ENCODE results near the gene MIEF1. TPM values are rescaled to one million over a fixed set of nuclear protein-coding genes. Genes with fewer than 3 reads are reported as not detected.
"Not testable (repeated sequence)": the region's sequence is repeated elsewhere in the genome, so short reads cannot be mapped to it uniquely, and the experiment has no call there.

Gene MIEF1
- total and polyA plus RNA-seq, 5 experiments from 2014 or later = 22.2 to 47.8 (median 35.8) TPM

DNA sequence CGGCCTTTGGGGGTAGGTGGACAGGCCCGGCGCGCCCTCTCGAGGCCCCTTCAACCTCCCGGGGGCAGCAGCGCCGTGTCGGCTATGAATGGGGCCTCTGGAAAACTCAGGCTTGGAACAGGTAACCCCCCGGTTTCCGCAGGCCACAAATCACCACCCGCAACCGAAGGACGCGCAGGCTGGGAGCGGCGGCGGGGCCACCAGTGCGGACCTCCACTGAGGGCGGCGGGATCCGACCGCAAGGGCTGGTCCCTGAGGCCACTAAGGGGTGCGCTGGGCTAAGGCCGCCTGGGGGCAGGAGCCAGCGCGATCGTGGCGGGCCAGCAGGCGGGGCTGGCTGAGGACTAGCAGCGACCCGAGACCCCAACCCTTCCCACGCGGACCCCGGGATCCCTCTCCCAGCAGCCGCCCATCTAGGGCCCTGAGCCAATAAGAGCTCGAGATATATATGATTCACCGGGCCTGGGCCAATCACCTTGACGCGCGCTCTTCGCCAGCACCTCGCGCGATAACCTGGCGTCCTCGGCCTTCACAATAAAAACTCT lies 17.7 kb downstream of the MIEF1 start:
- H3K4me3 Mint-ChIP-seq = peak overlapping the region; percentile 87 to 100 (median 98)
- H3K36me3 Mint-ChIP-seq = peaks cover 8 to 62% (median 23%) of the 10 kb centered on the region in 3 donors
- POLR2A ChIA-PET = interaction anchor here (0.5 to 7.5 kb wide), 44 partner anchors 9 to 524 kb away, joined by 3 to 135 read pairs (median 4); partner anchors contain the start of genes APOBEC3D, CBX7, MIEF1 and RPL3
- peak; percentile 92 to 95 for ATAC-seq
- H3K27ac Mint-ChIP-seq = peak overlapping the region; percentile 91 to 100 (median 99)
- peaks cover 14 to 56% (median 44%) of the 10 kb centered on the region in 4 donors for H3K4me1 Mint-ChIP-seq
- H3K9me3 Mint-ChIP-seq = peaks cover 0 to 3% (median 0%) of the 10 kb centered on the region in 9 donors
- H3K27me3 Mint-ChIP-seq = peaks cover 0 to 4% (median 0%) of the 10 kb centered on the region in 5 donors
- DNase-seq = peak in 3 of 10 donors; percentile 89 to 95 (median 94)

DNA sequence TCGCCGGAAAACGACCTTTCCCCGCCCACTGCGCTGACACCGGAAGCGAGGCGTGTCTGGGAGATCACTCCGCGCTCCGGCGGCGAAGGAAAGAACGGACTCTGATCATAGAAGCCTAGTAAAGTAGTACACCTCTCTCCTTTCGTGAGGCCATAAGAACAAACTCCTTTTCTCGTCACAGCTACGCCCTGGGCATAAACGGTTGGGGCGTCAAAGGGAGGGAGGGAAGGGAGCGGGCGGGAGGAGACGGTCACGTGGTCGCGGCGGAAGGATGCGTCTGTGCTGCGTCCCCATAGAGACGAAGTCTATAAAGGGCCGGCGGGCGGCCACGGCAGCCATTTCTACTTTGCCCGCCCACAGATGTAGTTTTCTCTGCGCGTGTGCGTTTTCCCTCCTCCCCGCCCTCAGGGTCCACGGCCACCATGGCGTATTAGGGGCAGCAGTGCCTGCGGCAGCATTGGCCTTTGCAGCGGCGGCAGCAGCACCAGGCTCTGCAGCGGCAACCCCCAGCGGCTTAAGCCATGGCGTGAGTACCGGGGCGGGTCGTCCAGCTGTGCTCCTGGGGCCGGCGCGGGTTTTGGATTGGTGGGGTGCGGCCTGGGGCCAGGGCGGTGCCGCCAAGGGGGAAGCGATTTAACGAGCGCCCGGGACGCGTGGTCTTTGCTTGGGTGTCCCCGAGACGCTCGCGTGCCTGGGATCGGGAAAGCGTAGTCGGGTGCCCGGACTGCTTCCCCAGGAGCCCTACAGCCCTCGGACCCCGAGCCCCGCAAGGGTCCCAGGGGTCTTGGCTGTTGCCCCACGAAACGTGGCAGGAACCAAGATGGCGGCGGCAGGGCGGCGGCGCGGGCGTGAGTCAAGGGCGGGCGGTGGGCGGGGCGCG lies 18.4 kb downstream of the MIEF1 start, which contains the start of gene ATF4:
ATF4 (plus strand) TSS at position 337 of the 880 bp plus-strand sequence. CDS start 884 bp downstream, outside the sequence.
- Mint-ChIP-seq H3K27me3 (peaks cover 0 to 4% (median 0%) of the 10 kb centered on the region in 5 donors), H3K9me3 (peaks cover 0 to 3% (median 0%) of the 10 kb centered on the region in 9 donors), H3K36me3 (peaks cover 8 to 60% (median 23%) of the 10 kb centered on the region in 3 donors), H3K4me1 (peaks cover 20 to 63% (median 50%) of the 10 kb centered on the region in 4 donors), H3K4me3 (peak within 1 kb of the TSS; percentile 87 to 100 (median 98)), H3K27ac (peak within 1 kb of the TSS; percentile 91 to 100 (median 99))
- ATAC-seq (peak; percentile 47 to 60), DNase-seq (peak in 9 of 10 donors; percentile 86 to 99 (median 96))
- POLR2A ChIA-PET = interaction anchor here (0.5 to 7.5 kb wide), 48 partner anchors 9 to 524 kb away, joined by 3 to 135 read pairs (median 4); partner anchors contain the start of genes APOBEC3D, CBX7, MIEF1 and RPL3

DNA sequence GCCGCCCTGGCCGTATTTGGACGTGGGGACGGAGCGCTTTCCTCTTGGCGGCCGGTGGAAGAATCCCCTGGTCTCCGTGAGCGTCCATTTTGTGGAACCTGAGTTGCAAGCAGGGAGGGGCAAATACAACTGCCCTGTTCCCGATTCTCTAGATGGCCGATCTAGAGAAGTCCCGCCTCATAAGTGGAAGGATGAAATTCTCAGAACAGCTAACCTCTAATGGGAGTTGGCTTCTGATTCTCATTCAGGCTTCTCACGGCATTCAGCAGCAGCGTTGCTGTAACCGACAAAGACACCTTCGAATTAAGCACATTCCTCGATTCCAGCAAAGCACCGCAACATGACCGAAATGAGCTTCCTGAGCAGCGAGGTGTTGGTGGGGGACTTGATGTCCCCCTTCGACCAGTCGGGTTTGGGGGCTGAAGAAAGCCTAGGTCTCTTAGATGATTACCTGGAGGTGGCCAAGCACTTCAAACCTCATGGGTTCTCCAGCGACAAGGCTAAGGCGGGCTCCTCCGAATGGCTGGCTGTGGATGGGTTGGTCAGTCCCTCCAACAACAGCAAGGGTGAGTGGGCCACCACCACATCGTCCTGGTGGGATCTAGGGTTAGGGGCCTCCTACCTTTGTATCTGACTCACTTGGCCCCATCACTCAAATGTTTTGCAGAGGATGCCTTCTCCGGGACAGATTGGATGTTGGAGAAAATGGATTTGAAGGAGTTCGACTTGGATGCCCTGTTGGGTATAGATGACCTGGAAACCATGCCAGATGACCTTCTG lies 19.2 kb downstream of the MIEF1 start:
- not testable (repeated sequence) for ATAC-seq, DNase-seq, H3K9me3 Mint-ChIP-seq, H3K27me3 Mint-ChIP-seq
- peak overlapping the region; percentile 91 to 100 (median 99) for H3K27ac Mint-ChIP-seq
- H3K36me3 Mint-ChIP-seq = peaks cover 8 to 54% (median 17%) of the 10 kb centered on the region in 3 donors
- peak overlapping the region; percentile 87 to 100 (median 98) for H3K4me3 Mint-ChIP-seq
- H3K4me1 Mint-ChIP-seq = peaks cover 24 to 67% (median 57%) of the 10 kb centered on the region in 4 donors
- POLR2A ChIA-PET = interaction anchor here (0.5 to 7.5 kb wide), 17 partner anchors 11 to 949 kb away, joined by 3 to 135 read pairs (median 5); partner anchors contain the start of genes MIEF1, RPL3, RPS19BP1 and TAB1

DNA sequence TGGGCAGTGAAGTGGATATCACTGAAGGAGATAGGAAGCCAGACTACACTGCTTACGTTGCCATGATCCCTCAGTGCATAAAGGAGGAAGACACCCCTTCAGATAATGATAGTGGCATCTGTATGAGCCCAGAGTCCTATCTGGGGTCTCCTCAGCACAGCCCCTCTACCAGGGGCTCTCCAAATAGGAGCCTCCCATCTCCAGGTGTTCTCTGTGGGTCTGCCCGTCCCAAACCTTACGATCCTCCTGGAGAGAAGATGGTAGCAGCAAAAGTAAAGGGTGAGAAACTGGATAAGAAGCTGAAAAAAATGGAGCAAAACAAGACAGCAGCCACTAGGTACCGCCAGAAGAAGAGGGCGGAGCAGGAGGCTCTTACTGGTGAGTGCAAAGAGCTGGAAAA lies 20.0 kb downstream of the MIEF1 start:
- ATAC-seq, H3K9me3 Mint-ChIP-seq, H3K27me3 Mint-ChIP-seq, DNase-seq: not testable (repeated sequence)
- Mint-ChIP-seq H3K36me3 (peaks cover 8 to 52% (median 17%) of the 10 kb centered on the region in 3 donors), H3K4me1 (peaks cover 24 to 75% (median 63%) of the 10 kb centered on the region in 4 donors), H3K4me3 (peak overlapping the region; percentile 87 to 100 (median 98)), H3K27ac (peak overlapping the region; percentile 91 to 100 (median 99))
- POLR2A ChIA-PET = interaction anchor here (1.5 to 5.2 kb wide), 7 partner anchors 10 to 522 kb away, joined by 3 to 72 read pairs (median 8); partner anchors contain the start of genes MIEF1, RPL3, RPS19BP1 and TAB1

DNA sequence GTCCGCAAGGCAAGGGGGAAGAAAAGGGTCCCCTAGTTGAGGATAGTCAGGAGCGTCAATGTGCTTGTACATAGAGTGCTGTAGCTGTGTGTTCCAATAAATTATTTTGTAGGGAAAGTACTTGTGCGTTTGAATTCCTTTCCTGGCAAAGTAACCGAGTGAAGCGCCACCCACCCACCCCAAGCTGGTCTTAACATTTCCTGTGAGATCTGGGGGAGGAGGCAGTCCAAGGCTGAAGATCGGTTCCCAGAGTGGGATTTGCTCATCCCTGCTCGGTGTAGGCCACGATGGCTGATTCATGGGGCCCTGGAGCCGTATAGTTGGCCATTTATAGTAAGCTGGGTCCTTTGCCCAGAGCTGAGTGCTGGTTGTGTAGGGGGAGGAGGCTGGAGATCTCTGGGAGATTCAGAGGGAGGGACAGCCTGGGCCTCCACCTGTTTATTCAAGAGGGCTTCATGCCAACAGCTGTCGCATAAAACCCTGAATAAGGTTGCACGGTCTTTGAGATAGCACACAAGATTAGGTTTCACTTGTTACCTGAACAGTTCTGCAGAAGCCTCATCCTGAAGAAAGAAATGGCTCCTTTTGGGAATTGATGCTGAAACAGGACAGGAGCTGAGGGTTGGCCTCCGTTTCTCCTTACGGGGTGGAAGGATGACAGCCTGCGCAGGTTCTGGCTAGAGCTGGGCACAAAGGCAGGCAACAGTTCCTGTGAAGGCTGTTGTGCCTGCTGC lies 20.6 kb downstream of the MIEF1 start:
- DNase-seq = peak in 1 of 10 donors; percentile 31
- peak overlapping the region; percentile 87 to 100 (median 98) for H3K4me3 Mint-ChIP-seq
- POLR2A ChIA-PET = interaction anchor here (1.0 to 5.2 kb wide), 10 partner anchors 9 to 521 kb away, joined by 3 to 72 read pairs (median 8); partner anchors contain the start of genes CBX7, MIEF1, RPL3 and RPS19BP1
- peaks cover 0 to 4% (median 0%) of the 10 kb centered on the region in 5 donors for H3K27me3 Mint-ChIP-seq
- no peak for ATAC-seq
- H3K27ac Mint-ChIP-seq = peak overlapping the region; percentile 85 to 100 (median 99)
- peaks cover 0 to 3% (median 0%) of the 10 kb centered on the region in 9 donors for H3K9me3 Mint-ChIP-seq
- H3K4me1 Mint-ChIP-seq = peaks cover 28 to 82% (median 69%) of the 10 kb centered on the region in 4 donors
- H3K36me3 Mint-ChIP-seq = peaks cover 8 to 51% (median 17%) of the 10 kb centered on the region in 3 donors

DNA sequence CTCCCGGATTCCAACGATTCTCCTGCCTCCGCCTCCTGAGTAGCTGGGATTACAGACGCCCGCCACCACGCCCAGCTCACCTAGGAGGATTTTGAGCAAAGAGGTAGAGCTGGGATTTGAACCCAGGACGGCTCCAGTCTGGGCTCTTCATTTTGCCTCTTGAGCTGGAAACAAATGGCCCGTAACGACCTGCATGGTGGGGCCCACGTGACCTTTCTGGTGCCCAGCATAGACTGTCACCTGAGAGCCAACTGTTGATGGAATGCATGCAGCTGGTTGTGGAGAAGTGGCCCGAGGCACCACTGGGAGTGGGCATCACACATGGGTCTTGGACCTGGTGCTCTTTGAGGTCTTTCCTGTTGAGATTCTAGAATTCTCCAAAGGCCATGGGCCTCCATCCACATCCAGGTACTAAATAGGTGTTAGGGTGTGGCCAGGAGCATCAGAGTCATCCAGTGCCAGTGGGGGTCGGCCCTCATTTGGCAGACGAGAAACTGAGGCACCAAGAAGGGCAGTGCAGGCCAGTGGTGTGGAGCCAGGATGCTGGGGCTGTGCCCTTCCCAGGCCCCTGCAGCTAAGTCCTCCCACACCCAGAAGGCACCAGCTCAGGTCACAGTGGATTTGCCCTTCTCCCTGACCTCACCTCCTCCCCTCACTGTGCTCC lies 22.1 kb downstream of the MIEF1 start:
- POLR2A ChIA-PET = interaction anchor here (0.6 to 5.2 kb wide), 11 partner anchors 10 to 1546 kb away, joined by 3 to 49 read pairs (median 5); partner anchors contain the start of genes CBX7, MIEF1, RPL3 and TAB1
- H3K4me3 Mint-ChIP-seq = peak overlapping the region in 8 of 10 donors; percentile 6 to 66 (median 46)
- H3K4me1 Mint-ChIP-seq = peaks cover 33 to 87% (median 80%) of the 10 kb centered on the region in 4 donors
- peaks cover 8 to 61% (median 17%) of the 10 kb centered on the region in 3 donors for H3K36me3 Mint-ChIP-seq
- H3K27me3 Mint-ChIP-seq = peaks cover 0 to 4% (median 0%) of the 10 kb centered on the region in 5 donors
- ATAC-seq (no peak), DNase-seq (no peak)
- peaks cover 0 to 3% (median 0%) of the 10 kb centered on the region in 9 donors for H3K9me3 Mint-ChIP-seq
- H3K27ac Mint-ChIP-seq = peak overlapping the region in 7 of 10 donors; percentile 20 to 86 (median 59)

DNA sequence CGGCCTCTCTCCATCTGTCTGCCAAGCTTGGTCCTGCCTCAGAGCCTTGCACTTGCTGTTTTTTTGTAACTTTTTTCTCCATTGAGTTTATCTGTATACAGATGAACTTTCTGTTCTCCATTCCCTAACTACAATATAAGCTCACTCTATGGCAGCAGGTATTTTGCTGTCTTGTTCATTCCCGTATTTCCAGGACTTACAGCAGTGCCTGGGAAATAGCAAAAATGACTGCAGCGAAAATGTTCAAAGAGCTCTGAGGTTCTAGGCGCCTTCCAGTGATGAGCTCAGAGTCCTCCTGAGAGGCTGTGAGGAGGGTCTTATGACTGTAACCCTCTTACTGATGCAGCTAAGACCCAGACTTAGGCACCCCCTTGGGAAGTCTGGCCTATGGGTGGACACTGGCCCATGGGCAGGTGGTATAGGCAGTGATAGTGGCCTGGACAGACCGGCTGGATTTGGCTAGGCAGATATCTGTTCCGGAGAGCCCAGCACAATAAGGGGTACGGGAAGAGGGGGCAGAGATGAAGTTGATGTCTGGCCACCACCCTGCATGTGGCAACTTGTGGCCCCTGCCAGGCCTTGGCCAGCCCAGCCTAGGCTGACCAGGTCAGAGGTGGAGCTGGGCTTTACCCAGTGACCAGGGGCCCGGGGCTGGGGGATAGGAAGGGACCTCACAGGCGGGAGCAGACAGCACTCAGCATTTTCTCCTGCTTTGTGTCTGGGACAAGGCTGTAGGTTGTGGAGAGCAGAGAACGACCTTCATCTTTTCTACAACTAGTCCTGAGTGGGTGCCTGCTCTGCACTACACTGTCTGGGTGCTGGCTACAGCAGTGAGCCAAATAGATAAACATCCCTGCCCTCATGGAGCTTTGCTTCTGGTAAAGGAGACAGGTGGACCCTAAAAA lies 22.9 kb downstream of the MIEF1 start:
- H3K36me3 Mint-ChIP-seq = peaks cover 8 to 68% (median 16%) of the 10 kb centered on the region in 3 donors

DNA sequence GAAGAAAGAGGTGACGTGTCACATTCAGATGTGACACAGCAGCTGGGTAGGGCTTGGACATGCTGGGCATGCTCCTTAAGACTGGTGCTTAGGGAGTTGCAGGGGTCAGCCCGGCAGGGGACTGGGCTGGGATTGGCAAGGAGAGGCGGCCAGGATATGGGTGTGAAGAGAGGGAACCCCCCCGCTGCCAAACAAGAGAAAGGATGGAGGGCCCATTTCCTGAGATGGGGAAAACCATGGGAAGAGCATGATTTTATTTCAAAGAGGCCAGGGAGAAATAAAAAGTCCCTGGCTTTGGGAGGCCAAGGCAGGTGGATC lies 23.5 kb downstream of the MIEF1 start:
- ATAC-seq = no peak
- Mint-ChIP-seq H3K4me3 (peak overlapping the region in 8 of 10 donors; percentile 7 to 74 (median 58)), H3K4me1 (peaks cover 37 to 94% (median 88%) of the 10 kb centered on the region in 4 donors), H3K27ac (peak overlapping the region; percentile 56 to 94 (median 84)), H3K9me3 (no peaks in the 10 kb centered on the region), H3K27me3 (no peaks in the 10 kb centered on the region), H3K36me3 (peaks cover 8 to 68% (median 15%) of the 10 kb centered on the region in 3 donors)
- POLR2A ChIA-PET = interaction anchor here (0.9 to 1.7 kb wide), 4 partner anchors 10 to 126 kb away, joined by 3 to 10 read pairs (median 5); partner anchors contain the start of genes MIEF1 and TAB1
- no peak for DNase-seq

More for the DNA sequence above, 22.9 kb downstream of the MIEF1 start:
- Mint-ChIP-seq H3K4me3 (peak overlapping the region in 9 of 10 donors; percentile 7 to 74 (median 65)), H3K4me1 (peaks cover 35 to 91% (median 86%) of the 10 kb centered on the region in 4 donors), H3K9me3 (peaks cover 0 to 3% (median 0%) of the 10 kb centered on the region in 9 donors), H3K27ac (peak overlapping the region; percentile 56 to 94 (median 87)), H3K27me3 (peaks cover 0 to 3% (median 0%) of the 10 kb centered on the region in 5 donors)
- POLR2A ChIA-PET = interaction anchor here (0.6 to 5.2 kb wide), 8 partner anchors 9 to 1545 kb away, joined by 3 to 49 read pairs (median 5); partner anchors contain the start of genes MIEF1, RPL3 and TAB1
- DNase-seq (no peak), ATAC-seq (no peak)

DNA sequence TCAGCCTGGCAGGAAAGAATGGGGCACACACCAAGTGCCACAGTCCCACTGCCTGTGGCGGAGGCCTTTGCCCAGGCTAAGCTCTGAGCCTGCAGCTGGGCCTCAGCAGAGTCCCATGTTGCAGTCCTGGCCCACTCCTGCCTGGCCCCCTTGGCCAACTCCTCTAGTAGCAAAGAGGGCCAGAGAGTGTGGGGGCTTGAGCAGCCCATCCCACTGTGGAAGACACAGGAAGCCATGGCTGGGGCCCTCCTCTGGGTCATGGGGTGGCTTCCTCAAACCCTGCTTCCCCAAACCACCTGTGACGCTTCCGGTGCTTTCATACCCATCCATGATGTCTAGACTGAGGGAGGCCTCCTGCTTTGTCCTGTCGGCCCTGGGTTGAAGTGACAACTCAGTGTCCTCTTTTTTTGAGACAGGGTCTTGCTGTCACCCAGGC lies 24.7 kb downstream of the MIEF1 start:
- H3K27ac Mint-ChIP-seq = peak overlapping the region; percentile 37 to 93 (median 86)
- H3K4me3 Mint-ChIP-seq = peak overlapping the region in 7 of 10 donors; percentile 28 to 97 (median 59)
- ATAC-seq (peak; percentile 14 to 15), DNase-seq (peak in 1 of 10 donors; percentile 26)
- POLR2A ChIA-PET = interaction anchor here (0.6 to 10.6 kb wide), 8 partner anchors 9 to 893 kb away, joined by 3 to 135 read pairs (median 6); partner anchors contain the start of genes ATF4 and MIEF1
- no peaks in the 10 kb centered on the region for H3K27me3 Mint-ChIP-seq
- H3K9me3 Mint-ChIP-seq = no peaks in the 10 kb centered on the region
- peaks cover 43 to 97% (median 95%) of the 10 kb centered on the region in 4 donors for H3K4me1 Mint-ChIP-seq
- H3K36me3 Mint-ChIP-seq = peaks cover 5 to 66% (median 12%) of the 10 kb centered on the region in 3 donors

All from naive thymus-derived CD8-positive, alpha-beta T cell (primary cell).